HT1080 (cell line): ENCODE data around the gene FHIP1B. TPM values are rescaled to one million over a fixed set of nuclear protein-coding genes. Genes with fewer than 3 reads are reported as not detected.
"Not testable (repeated sequence)": the region's sequence is repeated elsewhere in the genome, so short reads cannot be mapped to it uniquely, and the experiment has no call there.

ENCODE experiments used
- DNase-seq: peaks from one replicate; pipeline ENCODE4 v3.0.0-alpha.2; 2015; ENCODE audit warnings: low read depth
- polyA plus RNA-seq, 2 experiments: library from polyadenylated mRNA; depleted of rRNA; stranded (reverse); fragments of >200 nt; gene quantifications; 2 replicates each; pipeline ENCODE4 v1.2.3, GENCODE V29; 2015
- total RNA-seq: library from RNA; depleted of rRNA; stranded (reverse); fragments of >200 nt; shearing (Covaris generic); gene quantifications from 2 replicates; pipeline ENCODE4 v1.2.3, GENCODE V29; 2014; rRNA removed

FHIP1B gene
- total RNA-seq: 11.5 TPM in 2 replicates
- 10.9 TPM in 2 replicates for polyA plus RNA-seq (2015; cell fraction: cytosol; rRNA removed)
- polyA plus RNA-seq (2015; cell fraction: nucleus; rRNA removed): 72.5 and 83.2 TPM in 2 replicates

DNA sequence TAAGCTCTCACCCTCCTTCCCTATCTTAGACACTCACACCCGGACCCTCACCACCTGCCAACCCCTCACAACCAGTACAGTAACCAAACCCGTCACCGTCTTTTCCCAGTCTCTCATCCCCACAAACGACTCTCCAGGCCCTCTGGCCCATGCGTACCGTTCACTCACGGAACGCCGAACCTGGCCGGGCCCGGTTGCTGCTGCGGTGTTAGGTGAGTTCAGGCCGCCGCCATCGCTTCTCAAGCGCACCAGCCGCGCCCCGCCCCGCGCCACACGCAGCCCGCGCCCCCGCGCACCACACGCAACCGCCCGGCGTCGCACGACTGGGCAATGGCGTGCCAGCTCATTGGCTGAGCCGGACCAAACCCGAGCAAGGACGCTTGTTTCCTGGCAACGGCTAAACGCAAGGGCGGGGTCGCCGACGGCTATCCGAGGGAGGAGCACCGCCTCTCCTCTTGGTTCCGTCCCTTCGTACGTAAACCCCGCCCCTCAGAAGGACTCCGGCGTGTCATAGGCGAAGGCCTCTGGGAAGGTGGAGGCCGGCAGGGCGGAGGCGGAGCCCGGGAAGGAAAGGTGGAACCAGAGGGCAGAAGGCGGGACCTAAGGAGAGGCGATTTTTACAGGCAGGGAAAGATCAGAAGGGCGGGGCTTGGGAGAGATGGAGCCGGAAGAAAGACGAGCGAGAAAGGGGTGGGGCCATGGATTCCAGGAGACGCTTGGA is at the start of gene FHIP1B:
TSS of gene FHIP1B (minus strand) at position 250 of the 721 bp plus-strand sequence. CDS start 10,120 bp downstream, outside the sequence.
- peak; percentile 100 for DNase-seq

DNA sequence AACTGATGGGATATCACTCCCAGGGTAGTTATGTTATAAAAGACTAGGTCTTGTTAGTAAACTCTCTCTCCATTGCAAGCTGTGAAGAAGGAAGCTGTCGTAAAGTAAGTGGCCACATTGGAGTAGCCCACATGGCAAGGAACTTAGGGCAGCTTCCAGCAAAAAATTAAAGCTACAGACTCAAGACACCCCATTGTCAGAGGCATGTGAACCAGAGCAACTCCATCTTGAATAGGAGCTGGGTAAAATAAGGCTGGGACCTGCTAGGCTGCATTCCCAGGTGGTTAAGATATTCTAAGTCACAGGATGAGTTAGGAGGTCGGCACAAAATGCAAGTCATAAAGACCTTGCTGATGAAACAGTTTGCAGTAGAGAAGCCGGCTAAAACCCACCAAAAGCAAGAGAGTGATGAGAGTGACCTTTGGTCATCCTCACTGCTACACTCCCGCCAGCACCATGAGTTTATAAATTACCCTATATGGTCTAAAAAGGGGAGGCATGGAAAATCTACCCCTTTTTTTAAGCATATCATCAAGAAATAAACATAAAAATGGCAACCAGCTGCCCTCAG is 49.1 kb upstream of the FHIP1B start:
- DNase-seq: no peak

GRCh38 chr11:6280809-6281208 is 46.4 kb upstream of the FHIP1B start:
- not testable (repeated sequence) for DNase-seq

GRCh38 chr11:6273188-6273587 is 38.8 kb upstream of the FHIP1B start:
- no peak for DNase-seq

GRCh38 chr11:6271598-6271997 is 37.2 kb upstream of the FHIP1B start:
- no peak for DNase-seq

- DNase-seq: no peak
Observed at GRCh38 chr11:6270584-6271246, 36.3 kb upstream of the FHIP1B start.

DNA sequence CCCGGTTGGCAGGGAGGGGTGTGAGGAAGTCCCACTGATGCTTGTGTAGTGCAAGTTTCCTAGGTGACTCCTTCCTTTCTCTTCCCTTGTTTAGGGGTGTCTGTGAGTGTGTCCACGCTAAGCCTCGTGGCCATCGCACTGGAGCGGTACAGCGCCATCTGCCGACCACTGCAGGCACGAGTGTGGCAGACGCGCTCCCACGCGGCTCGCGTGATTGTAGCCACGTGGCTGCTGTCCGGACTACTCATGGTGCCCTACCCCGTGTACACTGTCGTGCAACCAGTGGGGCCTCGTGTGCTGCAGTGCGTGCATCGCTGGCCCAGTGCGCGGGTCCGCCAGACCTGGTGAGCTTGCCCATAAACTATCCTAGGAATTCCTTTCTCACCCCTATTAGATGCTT is 35.6 kb upstream of the FHIP1B start:
- DNase-seq: no peak

DNA sequence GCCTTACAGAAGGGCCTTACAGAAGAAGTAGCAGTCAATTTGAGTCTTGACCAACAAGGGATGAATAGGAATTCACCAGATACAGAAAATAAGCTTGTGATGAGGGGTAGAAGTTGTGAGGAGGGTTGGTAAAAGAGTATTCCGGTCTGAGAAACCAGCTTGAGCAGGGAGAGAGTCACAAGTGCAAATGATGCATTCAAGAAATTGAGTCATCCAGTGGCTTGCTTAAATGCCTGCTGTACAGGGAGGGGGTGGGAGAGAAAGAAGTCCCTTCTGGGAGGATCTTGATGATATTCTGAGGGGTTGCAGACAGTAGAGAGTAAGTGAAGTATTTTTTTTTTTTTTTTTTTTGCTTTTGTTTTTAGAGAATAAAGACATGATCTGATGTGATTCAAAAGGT is 34.4 kb upstream of the FHIP1B start:
- DNase-seq: peak; percentile 21

- no peak for DNase-seq
Observed at GRCh38 chr11:6263662-6264061, 29.2 kb upstream of the FHIP1B start.

DNA sequence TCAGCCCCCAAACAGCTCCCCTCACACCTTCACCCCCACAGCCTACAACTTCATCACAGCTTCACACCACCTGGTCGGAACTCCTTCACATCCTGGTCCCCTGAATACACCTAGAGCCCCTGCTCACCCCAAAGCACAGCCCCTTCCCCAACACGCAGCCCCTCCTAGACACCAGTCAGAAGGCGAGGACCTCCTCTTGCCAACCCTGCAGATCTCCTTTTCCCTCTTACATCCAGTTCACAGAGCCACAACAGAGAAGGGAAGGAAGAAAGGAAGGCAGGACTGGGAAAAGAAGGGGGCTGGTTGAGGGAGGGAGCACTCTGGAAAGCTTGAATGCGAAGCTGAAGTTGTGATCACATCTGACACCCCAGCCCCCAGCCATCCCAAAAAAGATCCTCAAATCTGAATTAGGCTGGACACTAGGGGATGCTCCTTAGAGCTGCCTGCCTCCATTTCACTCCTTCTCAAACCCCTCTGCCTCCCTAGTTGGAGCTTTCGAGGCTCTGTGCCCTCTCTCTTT is 25.8 kb upstream of the FHIP1B start:
- DNase-seq: no peak

DNA sequence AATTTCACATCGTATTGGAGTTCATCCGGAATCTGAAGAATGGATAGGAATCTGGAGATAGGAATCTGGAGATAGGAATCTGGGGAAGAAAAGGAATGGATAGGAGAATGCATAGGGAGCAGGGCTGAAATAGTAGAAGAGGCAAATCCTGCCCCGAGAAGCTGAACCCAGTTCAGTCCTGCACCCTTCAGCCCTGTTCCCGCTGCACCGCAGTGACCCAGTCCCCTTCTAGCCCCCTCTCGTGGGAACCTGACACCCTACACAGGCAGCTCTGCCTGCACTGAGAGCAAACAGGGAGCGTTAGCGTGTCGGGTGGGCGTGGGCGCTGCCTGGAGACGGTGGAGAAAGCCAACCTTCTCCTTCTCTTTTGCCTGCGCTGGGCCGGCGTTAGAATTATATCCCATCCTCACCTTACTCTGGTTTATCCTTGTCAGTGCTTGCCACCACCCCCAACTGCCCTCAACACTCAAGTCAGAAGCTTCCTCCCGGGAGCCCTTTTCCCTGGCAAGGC is 24.2 kb upstream of the FHIP1B start:
- DNase-seq: no peak

GRCh38 chr11:6258141-6258540 is 23.7 kb upstream of the FHIP1B start:
- no peak for DNase-seq

DNA sequence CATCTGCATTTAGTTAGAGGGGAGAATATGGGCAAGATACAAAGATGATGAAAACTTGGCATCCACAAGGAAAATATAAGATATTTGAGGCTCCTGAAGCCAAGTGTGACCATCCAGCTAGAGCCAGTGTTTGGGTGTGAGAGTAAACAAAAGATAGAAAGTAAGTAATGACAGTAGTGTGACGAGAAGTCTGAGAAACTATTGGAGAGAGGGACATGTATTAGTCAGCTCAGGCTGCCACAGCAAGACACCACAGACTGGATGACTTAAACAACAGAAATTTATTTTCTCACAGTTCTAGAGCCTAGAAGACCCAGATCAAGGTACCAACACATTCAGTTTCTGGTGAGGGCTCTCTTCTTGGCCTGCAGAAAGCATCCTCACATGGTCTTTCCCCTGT is 18.8 kb upstream of the FHIP1B start:
- DNase-seq: no peak

GRCh38 chr11:6251990-6252473 is 17.6 kb upstream of the FHIP1B start:
- no peak for DNase-seq

DNA sequence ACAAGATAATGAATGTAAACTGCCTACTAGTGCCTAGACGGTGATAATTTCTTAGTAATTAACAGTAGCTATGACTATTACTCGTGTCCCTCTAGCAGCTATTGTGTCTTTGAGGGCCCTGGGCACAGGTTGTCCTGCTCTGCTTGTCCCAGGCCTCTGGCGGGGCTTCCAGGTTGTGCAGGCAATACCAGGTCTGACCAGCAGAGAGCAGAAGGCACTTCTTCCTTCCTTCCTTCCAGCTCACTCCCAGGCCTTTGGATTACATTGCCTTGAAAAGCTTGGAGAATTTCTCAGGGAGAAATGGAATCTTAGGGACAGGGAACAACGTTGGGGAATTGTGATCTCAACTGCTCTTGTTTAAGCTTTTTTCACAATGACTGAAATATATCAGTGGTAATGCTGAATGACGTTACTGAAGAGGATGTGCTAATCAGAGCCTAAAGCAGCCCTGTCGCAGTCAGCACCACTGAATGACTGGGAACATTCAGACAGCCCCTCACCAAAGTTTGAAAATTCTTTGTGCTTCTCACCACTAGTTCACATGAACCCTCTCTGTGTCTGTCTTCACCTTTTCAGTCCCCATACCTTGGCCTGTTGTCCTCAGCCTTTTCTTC is 16.8 kb upstream of the FHIP1B start:
- DNase-seq: peak; percentile 74

DNA sequence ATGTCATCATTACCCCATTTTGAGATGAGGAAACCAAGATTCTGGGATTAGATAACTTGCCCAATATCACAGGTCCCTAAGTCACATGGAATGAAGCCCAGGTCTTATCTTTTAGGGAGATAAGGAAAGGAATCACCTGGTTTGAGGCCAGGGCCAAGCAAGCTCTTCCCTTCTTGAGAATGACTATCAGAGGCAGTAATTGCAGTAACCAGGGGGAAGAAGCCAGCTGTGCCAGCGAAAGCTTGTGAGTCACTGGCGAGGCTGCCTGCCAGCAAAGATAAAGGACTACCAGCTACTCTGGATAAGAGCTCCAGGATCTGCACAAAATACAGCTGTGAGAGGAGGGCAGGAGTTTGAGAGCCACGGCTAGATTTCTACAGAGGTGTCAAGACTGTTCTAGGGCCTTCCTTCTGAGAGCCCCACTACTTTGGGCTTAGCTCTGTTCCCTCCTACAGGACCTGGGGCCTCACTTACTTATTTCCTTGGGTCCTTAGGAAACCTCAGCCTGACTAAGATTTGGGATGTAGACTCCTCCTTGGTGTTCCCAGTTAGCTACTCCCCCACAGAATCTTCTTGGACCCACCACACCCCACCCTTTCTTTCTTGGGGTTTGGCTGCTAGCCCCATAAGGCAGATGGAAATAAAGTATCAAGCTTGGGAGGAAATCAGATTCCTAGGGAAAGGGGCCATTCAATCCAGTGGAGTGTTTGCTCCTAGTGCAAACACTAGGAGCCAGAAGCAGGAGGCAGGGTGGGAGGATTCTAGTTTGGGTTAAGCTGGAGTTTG is 15.5 kb upstream of the FHIP1B start:
- DNase-seq: peak; percentile 80

DNA sequence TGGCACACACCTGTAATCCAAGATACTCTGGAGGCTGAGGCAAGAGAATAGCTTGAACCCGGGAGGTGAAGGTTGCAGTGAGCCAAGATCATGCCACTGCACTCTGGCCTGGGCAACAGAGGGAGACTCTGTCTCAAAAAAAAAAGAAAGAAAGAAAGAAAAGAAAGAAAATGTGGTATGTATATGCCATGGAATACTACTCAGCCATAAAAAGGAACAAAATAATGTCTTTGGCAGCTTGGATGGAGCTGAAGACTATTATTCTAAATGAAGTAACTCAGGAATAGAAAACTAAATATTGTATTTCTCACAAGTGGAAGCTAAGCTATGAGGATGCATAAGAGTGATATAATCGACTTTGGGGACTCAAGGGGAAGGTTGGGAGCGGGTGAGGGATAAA is 14.5 kb upstream of the FHIP1B start:
- not testable (repeated sequence) for DNase-seq

DNA sequence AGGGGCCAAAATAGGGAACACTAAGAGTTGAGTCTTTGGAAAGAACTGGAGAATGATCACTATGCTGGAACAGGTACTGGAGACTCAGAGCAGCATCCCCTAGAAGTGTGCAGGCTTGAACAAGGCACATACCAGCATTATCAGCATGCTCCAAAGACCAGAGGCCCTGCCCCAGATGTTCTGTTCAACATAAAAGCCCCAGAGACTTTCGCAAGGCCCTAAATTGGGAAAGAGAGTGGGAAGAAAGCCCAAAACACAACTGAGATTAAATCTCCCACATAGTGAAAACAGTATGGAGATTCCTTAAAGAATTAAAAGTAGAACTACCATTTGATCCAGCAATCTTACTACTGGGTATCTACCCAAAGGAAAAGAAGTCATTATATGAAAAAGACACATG is 13.8 kb upstream of the FHIP1B start:
- DNase-seq: no peak

DNA sequence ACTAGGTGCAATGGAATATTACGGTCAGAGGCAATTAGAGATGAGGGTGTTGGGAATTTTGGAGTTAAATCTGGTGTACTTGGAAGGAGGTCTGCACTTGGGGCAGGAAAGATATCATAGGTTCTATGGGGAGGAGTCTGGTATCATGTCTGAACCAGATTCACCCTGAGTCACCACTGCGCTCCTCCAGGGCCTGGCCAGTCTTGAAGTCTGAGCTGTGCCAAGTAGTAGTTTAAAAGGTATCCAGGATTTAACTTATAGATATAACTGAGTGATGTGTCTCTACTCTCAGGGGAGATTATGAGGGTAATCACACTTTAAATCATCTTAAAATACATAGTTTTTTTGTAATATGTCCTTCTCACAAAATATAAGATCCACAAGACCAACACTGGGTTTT is 11.1 kb upstream of the FHIP1B start:
- DNase-seq: no peak

GRCh38 chr11:6241316-6241715 is 6.9 kb upstream of the FHIP1B start:
- DNase-seq: no peak

GRCh38 chr11:6240781-6241180 is 6.3 kb upstream of the FHIP1B start:
- DNase-seq: no peak
